GM10266 (cell line): ENCODE data around the gene DCANP1.
"Not testable (repeated sequence)": the region's sequence is repeated elsewhere in the genome, so short reads cannot be mapped to it uniquely, and the experiment has no call there.

Experiments used
- DNase-seq: peaks from one replicate; pipeline ENCODE4 v3.0.0; 2012; ENCODE audit errors: extremely low spot score
- TF ChIP-seq, protein P1 (sequence below): IDR thresholded peaks from 2 replicates; pipeline ENCODE4 v1.5.1; 2012; ENCODE audit warnings: mild to moderate bottlenecking, low read depth; ENCODE audit not compliant: control insufficient read depth, insufficient read depth; ENCODE audit errors: missing control alignments

The DCANP1 gene

GRCh38 chr5:135447298-135447929, at the start of gene DCANP1:
Gene DCANP1 (minus strand): TSS chr5:135447348. CDS start chr5:135447108, 240 bp downstream.
- TF ChIP-seq, protein P1, sequence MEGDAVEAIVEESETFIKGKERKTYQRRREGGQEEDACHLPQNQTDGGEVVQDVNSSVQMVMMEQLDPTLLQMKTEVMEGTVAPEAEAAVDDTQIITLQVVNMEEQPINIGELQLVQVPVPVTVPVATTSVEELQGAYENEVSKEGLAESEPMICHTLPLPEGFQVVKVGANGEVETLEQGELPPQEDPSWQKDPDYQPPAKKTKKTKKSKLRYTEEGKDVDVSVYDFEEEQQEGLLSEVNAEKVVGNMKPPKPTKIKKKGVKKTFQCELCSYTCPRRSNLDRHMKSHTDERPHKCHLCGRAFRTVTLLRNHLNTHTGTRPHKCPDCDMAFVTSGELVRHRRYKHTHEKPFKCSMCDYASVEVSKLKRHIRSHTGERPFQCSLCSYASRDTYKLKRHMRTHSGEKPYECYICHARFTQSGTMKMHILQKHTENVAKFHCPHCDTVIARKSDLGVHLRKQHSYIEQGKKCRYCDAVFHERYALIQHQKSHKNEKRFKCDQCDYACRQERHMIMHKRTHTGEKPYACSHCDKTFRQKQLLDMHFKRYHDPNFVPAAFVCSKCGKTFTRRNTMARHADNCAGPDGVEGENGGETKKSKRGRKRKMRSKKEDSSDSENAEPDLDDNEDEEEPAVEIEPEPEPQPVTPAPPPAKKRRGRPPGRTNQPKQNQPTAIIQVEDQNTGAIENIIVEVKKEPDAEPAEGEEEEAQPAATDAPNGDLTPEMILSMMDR: no peak
- no peak for DNase-seq

- not testable (repeated sequence) for DNase-seq
Observed at GRCh38 chr5:135495531-135495930, 48.4 kb upstream of the DCANP1 start.

GRCh38 chr5:135494196-135494595, 47.0 kb upstream of the DCANP1 start:
- DNase-seq: no peak
- TF ChIP-seq, protein P1: no peak

GRCh38 chr5:135493406-135494180, 46.4 kb upstream of the DCANP1 start:
- DNase-seq: no peak
- TF ChIP-seq, protein P1: no peak

- TF ChIP-seq, protein P1: no peak
Observed at GRCh38 chr5:135492319-135492626, 45.1 kb upstream of the DCANP1 start.

GRCh38 chr5:135491552-135492318, 44.6 kb upstream of the DCANP1 start:
- TF ChIP-seq, protein P1: no peak
- DNase-seq: no peak

More at GRCh38 chr5:135492319-135492626, 45.1 kb upstream of the DCANP1 start:
- no peak for DNase-seq

- TF ChIP-seq, protein P1: no peak
- no peak for DNase-seq
Observed at GRCh38 chr5:135491038-135491551, 43.9 kb upstream of the DCANP1 start.
